Heart left ventricle (tissue), 13 donors: ENCODE results near the gene MEAK7.

Experiments used
- POLR2A ChIP-seq, 2 donors: fragments of 450-650 bp; IDR thresholded peaks; one replicate each; pipeline ENCODE4 v1.6.1; 2017; ENCODE audit warnings: antibody characterized with exemption in 2 of 2, mild to moderate bottlenecking in 2 of 2, moderate library complexity in 2 of 2
- TF ChIP-seq, protein P1 (sequence below), 12 donors: fragments of 200-600 bp; sonication (generic) in 4 of 12; IDR thresholded peaks; one replicate each; pipeline versions ENCODE4 v1.5.0 to v1.8.0; 2018 to 2022; ENCODE audit warnings: antibody characterized with exemption in 12 of 12, mild to moderate bottlenecking in 5 of 12
- donor health status: ischemic (EF 13 %, LVEDD 7.1; RV severe dilation, severe dysfunction).
- donor health status: DM: no; HTN: yes; CAD: no.
- donor health status: DM: no; HTN: no; CAD: no.
- donor health status: ischemic (EF 25% LVEDD 6.9; RV normal size, moderate dysfunction).
- donor health status: ischemic (EF 25% LVEDD 5.7; RV mildly dilated, moderate dysfunction).
- donor health status: ischemic (EF 35%, LVEDD 5.7; RV mildly dilated, moderate dysfunction).
- donor health status: nonischemic (EF 11% LVEDD 7.7; RV severe dilation, severe dysfunction).
- donor health status: DM: yes; HTN: yes; CAD: no.
- donor health status: PGD.
- donor health status: ischemic (EF 29% LVEDD 5.4; RV normal size, mild dysfunction).
- donor health status: nonischemic (EF 23%, LVEDD 6.1; RV moderate dilation, normal function).

DNA sequence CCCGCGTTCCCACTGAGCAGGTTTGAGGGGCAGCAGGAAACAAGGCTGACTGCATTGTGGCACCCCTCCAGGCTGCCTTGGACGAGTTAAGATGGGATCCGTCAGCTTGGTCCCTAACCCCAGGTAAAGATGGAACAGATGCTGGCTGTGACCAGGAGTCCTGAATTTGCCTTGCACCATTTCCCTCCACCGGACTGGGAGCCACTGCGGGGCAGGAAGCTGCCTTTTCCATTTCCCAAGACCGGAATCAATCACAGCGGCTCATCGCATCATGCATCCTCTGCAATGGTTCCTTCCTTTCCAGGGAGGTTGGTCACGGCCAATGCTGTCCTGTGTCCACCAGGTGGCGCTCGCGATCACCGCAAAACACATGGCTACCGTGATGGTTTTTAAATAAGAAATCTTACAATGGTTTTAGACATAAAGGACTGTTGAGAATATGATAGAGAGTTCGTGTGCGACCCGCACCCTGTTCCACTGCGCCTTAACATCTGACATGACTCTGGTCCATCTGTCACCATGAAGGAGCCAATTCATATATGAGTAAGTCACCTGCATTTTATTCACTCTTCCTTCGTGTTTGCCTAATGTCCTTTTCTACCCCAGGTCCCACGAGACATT is 6.8 kb upstream of the MEAK7 start:
- TF ChIP-seq, protein P1, sequence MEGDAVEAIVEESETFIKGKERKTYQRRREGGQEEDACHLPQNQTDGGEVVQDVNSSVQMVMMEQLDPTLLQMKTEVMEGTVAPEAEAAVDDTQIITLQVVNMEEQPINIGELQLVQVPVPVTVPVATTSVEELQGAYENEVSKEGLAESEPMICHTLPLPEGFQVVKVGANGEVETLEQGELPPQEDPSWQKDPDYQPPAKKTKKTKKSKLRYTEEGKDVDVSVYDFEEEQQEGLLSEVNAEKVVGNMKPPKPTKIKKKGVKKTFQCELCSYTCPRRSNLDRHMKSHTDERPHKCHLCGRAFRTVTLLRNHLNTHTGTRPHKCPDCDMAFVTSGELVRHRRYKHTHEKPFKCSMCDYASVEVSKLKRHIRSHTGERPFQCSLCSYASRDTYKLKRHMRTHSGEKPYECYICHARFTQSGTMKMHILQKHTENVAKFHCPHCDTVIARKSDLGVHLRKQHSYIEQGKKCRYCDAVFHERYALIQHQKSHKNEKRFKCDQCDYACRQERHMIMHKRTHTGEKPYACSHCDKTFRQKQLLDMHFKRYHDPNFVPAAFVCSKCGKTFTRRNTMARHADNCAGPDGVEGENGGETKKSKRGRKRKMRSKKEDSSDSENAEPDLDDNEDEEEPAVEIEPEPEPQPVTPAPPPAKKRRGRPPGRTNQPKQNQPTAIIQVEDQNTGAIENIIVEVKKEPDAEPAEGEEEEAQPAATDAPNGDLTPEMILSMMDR (IDR thresholded peaks at IDR 0.05): peak; percentile 94 to 99 (median 98)
- TF ChIP-seq POLR2A (IDR thresholded peaks at IDR 0.05): peak in 1 of 2 donors; percentile 15
